Skeletal muscle cell (primary cell): Measurements from ENCODE around the gene PLEKHA5.

ENCODE experiments used
- DNase-seq: peaks from one replicate; pipeline ENCODE4 v3.0.0-alpha.2; 2010; ENCODE audit warnings: low read depth
- H3K4me3 ChIP-seq: 2 replicates; pipeline ENCODE4 v1.5.1; 2011; ENCODE audit warnings: low read depth, mild to moderate bottlenecking, control low read depth, low read length, moderate library complexity

The PLEKHA5 gene

GRCh38 chr12:19190292-19191031 lies 60.9 kb downstream of the PLEKHA5 start:
- no peak for DNase-seq
- H3K4me3 ChIP-seq = no peak overlapping the region

GRCh38 chr12:19191089-19191488 lies 61.6 kb downstream of the PLEKHA5 start:
- H3K4me3 ChIP-seq = no peak overlapping the region
- DNase-seq = no peak

GRCh38 chr12:19191563-19191962 lies 62.0 kb downstream of the PLEKHA5 start:
- H3K4me3 ChIP-seq = no peak overlapping the region
- no peak for DNase-seq

GRCh38 chr12:19192710-19193109 lies 63.2 kb downstream of the PLEKHA5 start:
- no peak overlapping the region for H3K4me3 ChIP-seq
- DNase-seq = no peak

GRCh38 chr12:19194963-19195362 lies 65.4 kb downstream of the PLEKHA5 start:
- H3K4me3 ChIP-seq = no peak overlapping the region
- no peak for DNase-seq

GRCh38 chr12:19196959-19197630 lies 67.6 kb downstream of the PLEKHA5 start:
- no peak for DNase-seq
- H3K4me3 ChIP-seq = no peak overlapping the region

- peak; percentile 65 for DNase-seq
- H3K4me3 ChIP-seq = no peak overlapping the region
Observed at GRCh38 chr12:19198272-19198671, 68.7 kb downstream of the PLEKHA5 start.

GRCh38 chr12:19199332-19199731 lies 69.8 kb downstream of the PLEKHA5 start:
- H3K4me3 ChIP-seq = no peak overlapping the region
- no peak for DNase-seq

- H3K4me3 ChIP-seq = no peak overlapping the region
- no peak for DNase-seq
Observed at GRCh38 chr12:19200261-19200660, 70.7 kb downstream of the PLEKHA5 start.

GRCh38 chr12:19201661-19202060 lies 72.1 kb downstream of the PLEKHA5 start:
- no peak overlapping the region for H3K4me3 ChIP-seq
- DNase-seq = no peak

GRCh38 chr12:19203013-19203412 lies 73.5 kb downstream of the PLEKHA5 start:
- DNase-seq = no peak
- no peak overlapping the region for H3K4me3 ChIP-seq

GRCh38 chr12:19203539-19204506 lies 74.3 kb downstream of the PLEKHA5 start:
- H3K4me3 ChIP-seq = no peak overlapping the region
- no peak for DNase-seq

- DNase-seq = no peak
- H3K4me3 ChIP-seq = no peak overlapping the region
Observed at GRCh38 chr12:19205120-19205519, 75.6 kb downstream of the PLEKHA5 start.

- no peak for DNase-seq
- no peak overlapping the region for H3K4me3 ChIP-seq
Observed at GRCh38 chr12:19206493-19207077, 77.1 kb downstream of the PLEKHA5 start.

- DNase-seq = no peak
- H3K4me3 ChIP-seq = no peak overlapping the region
Observed at GRCh38 chr12:19208456-19208855, 78.9 kb downstream of the PLEKHA5 start.

GRCh38 chr12:19209661-19210060 lies 80.1 kb downstream of the PLEKHA5 start:
- H3K4me3 ChIP-seq = no peak overlapping the region

GRCh38 chr12:19211802-19212201 lies 82.3 kb downstream of the PLEKHA5 start:
- H3K4me3 ChIP-seq = no peak overlapping the region
- no peak for DNase-seq

More at GRCh38 chr12:19209661-19210060, 80.1 kb downstream of the PLEKHA5 start:
- DNase-seq = no peak

- no peak overlapping the region for H3K4me3 ChIP-seq
- DNase-seq = no peak
Observed at GRCh38 chr12:19212245-19212644, 82.7 kb downstream of the PLEKHA5 start.

GRCh38 chr12:19214020-19214419 lies 84.5 kb downstream of the PLEKHA5 start:
- no peak for DNase-seq
- no peak overlapping the region for H3K4me3 ChIP-seq

- DNase-seq = no peak
- H3K4me3 ChIP-seq = no peak overlapping the region
Observed at GRCh38 chr12:19215115-19215514, 85.6 kb downstream of the PLEKHA5 start.
